ENCODE measurements around the gene TUBGCP6.

Gene TUBGCP6

GRCh38 chr22:50226063-50226874 lies 18.6 kb downstream of the TUBGCP6 start:
- no peak for DNase-seq (ENCODE audit: low read depth)

- no peak for DNase-seq (ENCODE audit: low read depth)
Measured at GRCh38 chr22:50225200-50225969, 19.4 kb downstream of the TUBGCP6 start.

- no peak for DNase-seq (ENCODE audit: low read depth)
Measured at GRCh38 chr22:50224071-50224470, 20.8 kb downstream of the TUBGCP6 start.

GRCh38 chr22:50222508-50222907 lies 22.3 kb downstream of the TUBGCP6 start:
- DNase-seq (ENCODE audit: low read depth) = no peak

GRCh38 chr22:50221410-50222300 lies 23.2 kb downstream of the TUBGCP6 start:
- no peak for DNase-seq (ENCODE audit: low read depth)

- DNase-seq (ENCODE audit: low read depth) = no peak
Measured at GRCh38 chr22:50220603-50221409, 24.0 kb downstream of the TUBGCP6 start.

- no peak for DNase-seq (ENCODE audit: low read depth)
Measured at GRCh38 chr22:50219800-50220602, 24.8 kb downstream of the TUBGCP6 start.

GRCh38 chr22:50218996-50219727 lies 25.7 kb downstream of the TUBGCP6 start:
- peak; percentile 82 for DNase-seq (ENCODE audit: low read depth)

- DNase-seq (ENCODE audit: low read depth) = no peak
Measured at GRCh38 chr22:50218153-50218995, 26.4 kb downstream of the TUBGCP6 start.

GRCh38 chr22:50217543-50218152 lies 27.2 kb downstream of the TUBGCP6 start:
- no peak for DNase-seq (ENCODE audit: low read depth)

GRCh38 chr22:50216684-50217520 lies 27.9 kb downstream of the TUBGCP6 start:
- no peak for DNase-seq (ENCODE audit: low read depth)

- DNase-seq (ENCODE audit: low read depth) = no peak
Measured at GRCh38 chr22:50216055-50216683, 28.7 kb downstream of the TUBGCP6 start.

- DNase-seq (ENCODE audit: low read depth) = no peak
Measured at GRCh38 chr22:50215297-50216054, 29.3 kb downstream of the TUBGCP6 start.

GRCh38 chr22:50213263-50213662 lies 31.6 kb downstream of the TUBGCP6 start:
- no peak for DNase-seq (ENCODE audit: low read depth)

GRCh38 chr22:50211147-50211546 lies 33.7 kb downstream of the TUBGCP6 start:
- DNase-seq (ENCODE audit: low read depth) = no peak

Measured in fibroblast of the conjunctiva (primary cell).